Measurements from ENCODE around the gene NFKB1. TPM values are rescaled to one million over a fixed set of nuclear protein-coding genes. Genes with fewer than 3 reads are reported as not detected.

The NFKB1 gene
- total RNA-seq, 1 experiment from 2014 or later, result 70.9 TPM

DNA sequence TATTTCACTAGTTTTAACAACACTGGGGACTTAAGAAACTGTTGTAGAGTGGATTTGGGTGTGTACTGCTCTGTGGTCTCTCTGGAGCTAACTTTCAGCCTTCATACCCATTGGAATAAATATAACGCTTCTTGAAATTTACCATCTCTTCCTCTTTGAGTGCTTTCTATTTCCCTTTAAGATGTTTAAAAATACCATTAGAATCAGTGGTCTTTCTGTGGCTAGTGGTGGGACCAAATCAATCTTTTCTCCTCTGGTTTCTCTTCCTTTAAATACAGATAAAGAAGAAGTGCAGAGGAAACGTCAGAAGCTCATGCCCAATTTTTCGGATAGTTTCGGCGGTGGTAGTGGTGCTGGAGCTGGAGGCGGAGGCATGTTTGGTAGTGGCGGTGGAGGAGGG lies 92.0 kb downstream of the NFKB1 start:
- Mint-ChIP-seq H3K27ac (ENCODE audit: low read depth, unreplicated experiment) (no peak overlapping the region), H3K27me3 (ENCODE audit: insufficient read depth, unreplicated experiment) (no peaks in the 10 kb centered on the region), H3K9me3 (ENCODE audit: unreplicated experiment) (peaks cover 7% of the 10 kb centered on the region), H3K4me3 (ENCODE audit: unreplicated experiment) (no peak overlapping the region), H3K36me3 (ENCODE audit: insufficient read depth, unreplicated experiment) (peaks cover 85% of the 10 kb centered on the region), H3K4me1 (ENCODE audit: insufficient read depth, unreplicated experiment) (peaks cover 10% of the 10 kb centered on the region)
- CTCF ChIA-PET, result no interaction called here
- intact Hi-C loops (cut with micrococcal nuclease), result no loop called here
- TF ChIP-seq, protein P1, sequence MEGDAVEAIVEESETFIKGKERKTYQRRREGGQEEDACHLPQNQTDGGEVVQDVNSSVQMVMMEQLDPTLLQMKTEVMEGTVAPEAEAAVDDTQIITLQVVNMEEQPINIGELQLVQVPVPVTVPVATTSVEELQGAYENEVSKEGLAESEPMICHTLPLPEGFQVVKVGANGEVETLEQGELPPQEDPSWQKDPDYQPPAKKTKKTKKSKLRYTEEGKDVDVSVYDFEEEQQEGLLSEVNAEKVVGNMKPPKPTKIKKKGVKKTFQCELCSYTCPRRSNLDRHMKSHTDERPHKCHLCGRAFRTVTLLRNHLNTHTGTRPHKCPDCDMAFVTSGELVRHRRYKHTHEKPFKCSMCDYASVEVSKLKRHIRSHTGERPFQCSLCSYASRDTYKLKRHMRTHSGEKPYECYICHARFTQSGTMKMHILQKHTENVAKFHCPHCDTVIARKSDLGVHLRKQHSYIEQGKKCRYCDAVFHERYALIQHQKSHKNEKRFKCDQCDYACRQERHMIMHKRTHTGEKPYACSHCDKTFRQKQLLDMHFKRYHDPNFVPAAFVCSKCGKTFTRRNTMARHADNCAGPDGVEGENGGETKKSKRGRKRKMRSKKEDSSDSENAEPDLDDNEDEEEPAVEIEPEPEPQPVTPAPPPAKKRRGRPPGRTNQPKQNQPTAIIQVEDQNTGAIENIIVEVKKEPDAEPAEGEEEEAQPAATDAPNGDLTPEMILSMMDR (IDR thresholded peaks at IDR 0.05; ENCODE audit: unreplicated experiment), result no peak
- POLR2A ChIA-PET, result interaction anchor here (1.0 kb wide), 1 partner anchor 93 kb away, joined by 4 read pairs; no protein-coding TSS in a partner anchor
- no TSS peak for BruUV-seq (replicated peaks)
- no peak for DNase-seq (ENCODE audit: unreplicated experiment)

DNA sequence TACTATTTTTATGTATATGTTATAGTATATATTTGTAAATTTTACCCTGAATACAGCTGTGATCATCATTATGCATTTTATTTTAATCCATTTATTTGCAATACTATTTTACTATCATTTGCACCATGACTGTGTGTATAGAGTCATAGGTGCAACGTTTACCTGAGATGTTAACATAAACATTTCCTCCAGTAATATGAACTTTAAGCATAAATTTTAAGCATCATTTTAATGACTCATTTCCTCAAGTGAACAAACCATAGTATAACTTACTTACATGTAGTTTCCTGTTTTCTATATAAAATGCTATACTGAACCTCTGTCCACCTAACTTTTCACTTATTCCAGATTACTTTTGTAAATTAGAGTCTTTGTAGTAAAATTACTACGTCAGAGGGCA lies 92.8 kb downstream of the NFKB1 start:
- H3K36me3 Mint-ChIP-seq (ENCODE audit: insufficient read depth, unreplicated experiment), result peaks cover 91% of the 10 kb centered on the region
- ChIA-PET POLR2A (interaction anchor here (1.0 kb wide), 1 partner anchor 93 kb away, joined by 4 read pairs; no protein-coding TSS in a partner anchor), CTCF (no interaction called here)
- no TSS peak for BruUV-seq (replicated peaks)
- H3K27ac Mint-ChIP-seq (ENCODE audit: low read depth, unreplicated experiment), result no peak overlapping the region
- no peaks in the 10 kb centered on the region for H3K27me3 Mint-ChIP-seq (ENCODE audit: insufficient read depth, unreplicated experiment)
- intact Hi-C loops (cut with micrococcal nuclease), result no loop called here
- no peak for DNase-seq (ENCODE audit: unreplicated experiment)
- TF ChIP-seq, protein P1 (IDR thresholded peaks at IDR 0.05; ENCODE audit: unreplicated experiment), result no peak
- peaks cover 7% of the 10 kb centered on the region for H3K9me3 Mint-ChIP-seq (ENCODE audit: unreplicated experiment)
- H3K4me3 Mint-ChIP-seq (ENCODE audit: unreplicated experiment), result no peak overlapping the region
- peaks cover 16% of the 10 kb centered on the region for H3K4me1 Mint-ChIP-seq (ENCODE audit: insufficient read depth, unreplicated experiment)

DNA sequence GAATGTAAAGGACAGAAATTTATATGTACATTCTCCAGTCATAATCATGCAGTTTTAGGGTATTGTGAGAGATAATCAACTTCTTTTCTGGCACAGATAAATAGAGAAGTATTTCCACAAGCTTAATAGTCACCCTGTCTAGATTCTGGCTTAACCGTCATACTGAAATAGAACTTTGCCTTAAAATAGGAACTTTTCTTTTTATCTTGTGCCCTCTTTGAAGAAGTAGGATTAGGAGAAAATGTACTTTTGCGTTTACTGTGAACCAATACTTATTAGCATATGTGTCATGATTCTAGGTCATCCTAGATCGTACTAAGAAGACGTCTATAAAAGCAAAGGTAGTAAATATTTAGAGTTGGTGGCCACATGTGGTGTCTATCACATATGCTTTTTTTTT lies 95.4 kb downstream of the NFKB1 start:
- no peaks in the 10 kb centered on the region for H3K27me3 Mint-ChIP-seq (ENCODE audit: insufficient read depth, unreplicated experiment)
- H3K27ac Mint-ChIP-seq (ENCODE audit: low read depth, unreplicated experiment), result no peak overlapping the region
- TF ChIP-seq, protein P1 (IDR thresholded peaks at IDR 0.05; ENCODE audit: unreplicated experiment), result no peak
- peaks cover 22% of the 10 kb centered on the region for H3K4me1 Mint-ChIP-seq (ENCODE audit: insufficient read depth, unreplicated experiment)
- CTCF ChIA-PET, result no interaction called here
- peaks cover 88% of the 10 kb centered on the region for H3K36me3 Mint-ChIP-seq (ENCODE audit: insufficient read depth, unreplicated experiment)
- no peak overlapping the region for H3K4me3 Mint-ChIP-seq (ENCODE audit: unreplicated experiment)
- no peak for DNase-seq (ENCODE audit: unreplicated experiment)
- H3K9me3 Mint-ChIP-seq (ENCODE audit: unreplicated experiment), result no peaks in the 10 kb centered on the region
- POLR2A ChIA-PET, result no interaction called here
- no TSS peak for BruUV-seq (replicated peaks)
- intact Hi-C loops (cut with micrococcal nuclease), result no loop called here

DNA sequence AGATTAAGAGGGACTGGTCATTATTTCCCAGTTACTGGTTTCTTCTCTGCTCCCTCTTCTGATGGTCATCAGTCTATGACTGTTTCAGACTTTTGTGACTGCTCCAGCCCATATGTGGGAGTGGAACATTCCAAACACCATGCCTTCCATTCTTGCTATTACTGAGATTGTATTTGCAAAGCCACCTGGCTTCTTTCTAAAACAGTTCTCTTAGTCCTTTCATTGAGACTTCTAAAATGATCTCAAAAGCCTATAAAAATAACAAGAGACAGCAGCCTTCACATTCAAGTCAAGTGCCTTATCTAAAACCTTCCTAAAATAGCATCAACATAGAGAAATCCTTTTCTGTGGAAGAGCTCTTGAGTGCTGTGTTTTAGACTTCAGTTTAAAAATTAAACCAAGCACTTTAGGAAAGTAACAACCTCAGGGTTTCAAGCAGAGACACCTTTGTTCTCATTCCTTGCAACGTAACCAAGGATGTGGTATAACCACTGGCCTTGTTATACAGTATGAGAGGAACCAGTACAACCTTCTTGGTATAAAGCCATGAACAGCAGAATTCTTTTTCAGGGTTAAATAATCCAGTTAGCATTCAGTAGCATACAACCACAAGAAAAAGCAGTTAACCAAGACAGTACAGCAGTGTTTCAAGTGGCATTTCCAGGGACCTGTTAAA lies 97.1 kb downstream of the NFKB1 start:
- ChIA-PET POLR2A (no interaction called here), CTCF (interaction anchor here (0.7 kb wide), 1 partner anchor 282 kb away, joined by 4 read pairs; no protein-coding TSS in a partner anchor)
- Mint-ChIP-seq H3K9me3 (ENCODE audit: unreplicated experiment) (no peaks in the 10 kb centered on the region), H3K27ac (ENCODE audit: low read depth, unreplicated experiment) (no peak overlapping the region), H3K36me3 (ENCODE audit: insufficient read depth, unreplicated experiment) (peaks cover 88% of the 10 kb centered on the region), H3K4me3 (ENCODE audit: unreplicated experiment) (no peak overlapping the region), H3K4me1 (ENCODE audit: insufficient read depth, unreplicated experiment) (peaks cover 16% of the 10 kb centered on the region), H3K27me3 (ENCODE audit: insufficient read depth, unreplicated experiment) (no peaks in the 10 kb centered on the region)
- TF ChIP-seq, protein P1 (IDR thresholded peaks at IDR 0.05; ENCODE audit: unreplicated experiment), result no peak
- intact Hi-C loops (cut with micrococcal nuclease), result no loop called here
- BruUV-seq (replicated peaks), result no TSS peak
- DNase-seq (ENCODE audit: unreplicated experiment), result no peak
